BJ (cell line): Measurements from ENCODE around the gene PGBD5. TPM values are rescaled to one million over a fixed set of nuclear protein-coding genes. Genes with fewer than 3 reads are reported as not detected.
A peak's percentile ranks its signal among the peaks of the same experiment; 100 is the strongest.

Experiments
- CTCF ChIA-PET: fragments of 350-600 bp; formaldehyde crosslinking; extraction: SDS; loops from one replicate; lab custom pipeline; 2021; ENCODE audit warnings: antibody characterized with exemption, inconsistent platforms; lab: Yijun Ruan, JAX
- POLR2A ChIA-PET: fragments of 300-600 bp; sonication (Branson Sonifier 250); formaldehyde crosslinking; extraction: SDS; loops from one replicate; lab custom pipeline; 2021; ENCODE audit warnings: antibody characterized with exemption; lab: Charles Lee
- DNase-seq: peaks from one replicate; pipeline ENCODE4 v3.0.0-alpha.2; 2011; ENCODE audit warnings: low read depth
- H3K27me3 ChIP-seq: 2 replicates; pipeline ENCODE4 v1.6.0; 2011; ENCODE audit warnings: low read length; ENCODE audit not compliant: control insufficient read depth, insufficient read depth
- H3K36me3 ChIP-seq: 2 replicates; pipeline ENCODE4 v1.5.1; 2011; ENCODE audit warnings: low read length; ENCODE audit not compliant: control insufficient read depth, insufficient read depth
- H3K4me3 ChIP-seq: 2 replicates; pipeline ENCODE4 v1.5.1; 2011; ENCODE audit warnings: low read depth, mild to moderate bottlenecking, control low read depth, low read length
- polyA plus RNA-seq: library from polyadenylated mRNA; depleted of rRNA; stranded (reverse); fragments of >200 nt; gene quantifications from 2 replicates; pipeline ENCODE4 v1.2.3, GENCODE V29; 2011
- TF ChIP-seq, protein P1 (sequence below): IDR thresholded peaks from 2 replicates; pipeline ENCODE4 v1.5.1; 2011; ENCODE audit warnings: low read depth, mild to moderate bottlenecking, control low read depth, inconsistent platforms, low read length, moderate library complexity; ENCODE audit not compliant: insufficient read depth

Gene PGBD5
- polyA plus RNA-seq, 1 experiment = 0.07 TPM

DNA sequence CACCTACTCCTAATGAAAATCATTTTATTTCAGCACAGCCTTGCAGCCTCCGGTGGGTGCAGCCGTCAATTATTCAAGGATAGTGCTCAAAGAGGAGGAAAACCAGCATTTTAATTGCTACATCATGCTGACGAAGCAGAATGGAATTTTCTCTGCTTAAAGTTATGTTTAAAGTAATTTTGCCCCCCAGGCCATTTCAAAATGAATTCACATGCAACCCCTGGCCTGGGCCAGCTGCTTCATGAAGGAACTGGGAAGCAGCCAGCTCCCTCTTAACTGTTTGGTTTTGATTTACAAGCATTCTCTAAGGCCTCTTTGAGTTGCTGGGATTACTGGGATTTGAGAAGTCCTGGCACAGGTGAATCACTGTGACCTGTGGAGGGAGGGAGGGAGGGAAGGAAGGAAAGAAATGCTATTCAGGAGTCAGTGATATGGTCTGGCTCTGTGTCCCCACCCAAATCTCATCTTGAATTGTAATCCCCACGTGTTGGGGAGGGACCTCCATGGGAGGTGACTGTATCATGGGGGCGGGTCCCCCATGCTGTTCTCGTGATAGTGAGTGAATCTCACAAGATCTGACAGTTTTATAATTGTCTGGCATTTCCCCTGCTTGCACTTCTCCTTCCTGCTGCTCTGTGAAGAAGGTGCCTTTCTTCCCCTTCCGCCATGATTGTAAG lies 66.0 kb downstream of the PGBD5 start:
- ChIA-PET POLR2A (no interaction called here), CTCF (no interaction called here)
- no peaks in the 10 kb centered on the region for H3K27me3 ChIP-seq
- no peaks in the 10 kb centered on the region for H3K36me3 ChIP-seq
- no peak overlapping the region for H3K4me3 ChIP-seq
- peak; percentile 58 for DNase-seq
- TF ChIP-seq, protein P1, sequence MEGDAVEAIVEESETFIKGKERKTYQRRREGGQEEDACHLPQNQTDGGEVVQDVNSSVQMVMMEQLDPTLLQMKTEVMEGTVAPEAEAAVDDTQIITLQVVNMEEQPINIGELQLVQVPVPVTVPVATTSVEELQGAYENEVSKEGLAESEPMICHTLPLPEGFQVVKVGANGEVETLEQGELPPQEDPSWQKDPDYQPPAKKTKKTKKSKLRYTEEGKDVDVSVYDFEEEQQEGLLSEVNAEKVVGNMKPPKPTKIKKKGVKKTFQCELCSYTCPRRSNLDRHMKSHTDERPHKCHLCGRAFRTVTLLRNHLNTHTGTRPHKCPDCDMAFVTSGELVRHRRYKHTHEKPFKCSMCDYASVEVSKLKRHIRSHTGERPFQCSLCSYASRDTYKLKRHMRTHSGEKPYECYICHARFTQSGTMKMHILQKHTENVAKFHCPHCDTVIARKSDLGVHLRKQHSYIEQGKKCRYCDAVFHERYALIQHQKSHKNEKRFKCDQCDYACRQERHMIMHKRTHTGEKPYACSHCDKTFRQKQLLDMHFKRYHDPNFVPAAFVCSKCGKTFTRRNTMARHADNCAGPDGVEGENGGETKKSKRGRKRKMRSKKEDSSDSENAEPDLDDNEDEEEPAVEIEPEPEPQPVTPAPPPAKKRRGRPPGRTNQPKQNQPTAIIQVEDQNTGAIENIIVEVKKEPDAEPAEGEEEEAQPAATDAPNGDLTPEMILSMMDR = no peak

DNA sequence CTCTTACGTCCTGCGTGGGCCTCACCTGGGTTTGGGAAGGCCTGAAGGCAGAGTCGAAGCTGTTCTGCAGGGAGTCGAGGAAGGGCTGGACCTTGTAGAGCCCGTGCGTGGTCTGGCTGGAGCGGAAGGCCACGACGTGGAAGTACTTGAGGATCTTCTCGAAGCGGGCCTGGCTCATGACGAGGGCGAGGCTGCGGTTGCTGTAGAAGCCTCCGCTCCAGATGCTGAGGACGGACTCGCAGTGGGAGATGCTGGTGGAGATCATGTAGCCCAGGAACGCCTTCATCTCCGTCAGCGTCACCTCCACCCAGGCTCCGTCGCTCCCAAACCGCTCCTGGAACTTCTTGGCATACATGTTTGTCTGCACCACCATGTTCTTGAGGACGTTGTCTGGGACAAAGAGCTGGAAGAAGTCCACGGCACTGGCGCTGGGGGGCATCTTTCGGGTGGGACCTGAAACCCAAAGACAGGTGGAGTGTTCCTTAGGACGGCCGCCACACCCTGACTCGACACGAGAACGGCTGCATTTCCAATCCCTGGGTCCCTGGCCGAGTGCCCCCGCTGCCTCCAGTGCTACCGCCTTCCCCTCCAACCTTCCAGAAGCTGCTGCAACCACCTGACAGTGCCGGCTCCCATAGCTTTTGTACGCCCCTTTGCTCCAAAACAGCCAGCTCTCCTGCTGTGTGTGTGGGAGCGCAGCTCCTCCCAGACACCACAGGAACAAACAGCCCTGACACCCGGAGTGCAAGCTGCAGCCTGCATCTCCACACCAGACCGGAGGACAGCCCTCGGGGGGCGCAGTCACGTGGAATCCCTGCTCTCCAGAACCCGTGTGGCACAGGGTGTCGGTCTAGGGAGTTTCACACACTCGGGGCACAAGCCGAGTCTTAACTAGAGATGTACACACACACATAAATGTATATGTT lies 69.0 kb downstream of the PGBD5 start:
- H3K36me3 ChIP-seq = no peaks in the 10 kb centered on the region
- TF ChIP-seq, protein P1 = no peak
- no peaks in the 10 kb centered on the region for H3K27me3 ChIP-seq
- POLR2A ChIA-PET = interaction anchor here (0.7 kb wide), 1 partner anchor 11 kb away, joined by 3 read pairs; no protein-coding TSS in a partner anchor
- no peak for DNase-seq
- H3K4me3 ChIP-seq = no peak overlapping the region
- CTCF ChIA-PET = no interaction called here

DNA sequence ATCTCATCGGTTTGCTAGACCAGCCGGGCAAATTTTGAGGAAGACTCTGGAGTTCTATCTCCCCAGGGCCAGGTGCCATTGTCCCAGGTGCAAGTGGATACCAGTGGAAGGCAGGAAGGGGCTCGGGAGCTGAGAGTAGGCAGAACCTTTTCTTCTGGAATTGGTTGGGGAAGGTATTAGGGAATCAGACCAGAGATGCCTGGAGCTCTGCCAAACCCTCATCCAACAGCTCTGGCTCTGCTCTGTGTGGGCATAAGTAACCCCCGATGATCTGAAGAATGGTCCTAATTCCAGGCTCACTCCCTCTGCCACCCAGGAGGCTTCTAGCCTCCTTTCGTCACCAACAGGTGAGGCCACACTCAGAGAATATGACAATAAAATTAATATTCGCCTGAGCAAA lies 69.9 kb downstream of the PGBD5 start:
- DNase-seq = no peak
- Histone ChIP-seq H3K4me3 (no peak overlapping the region), H3K27me3 (no peaks in the 10 kb centered on the region), H3K36me3 (no peaks in the 10 kb centered on the region)
- ChIA-PET POLR2A (interaction anchor here (0.7 kb wide), 1 partner anchor 10 kb away, joined by 3 read pairs; no protein-coding TSS in a partner anchor), CTCF (no interaction called here)
- TF ChIP-seq, protein P1 = no peak

DNA sequence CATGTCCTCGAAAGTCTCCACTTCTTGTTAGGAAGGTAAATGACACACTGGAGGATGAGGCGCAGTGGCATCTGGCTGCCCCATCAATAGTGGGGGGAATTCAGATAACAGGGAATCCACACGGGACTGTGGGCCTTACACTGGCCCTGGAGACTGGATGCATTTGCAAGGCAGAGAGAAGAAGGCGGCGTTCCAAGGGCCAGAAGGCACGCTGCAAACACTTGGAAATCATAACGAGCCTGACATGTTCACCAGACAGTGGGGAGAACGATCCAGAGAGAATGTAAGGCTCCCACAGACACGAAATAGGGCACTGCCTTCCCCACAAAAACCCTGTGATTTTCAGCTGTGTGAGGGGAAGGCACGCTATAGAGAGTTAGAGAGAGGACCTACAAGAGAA lies 70.5 kb downstream of the PGBD5 start:
- ChIA-PET CTCF (no interaction called here), POLR2A (no interaction called here)
- no peak for DNase-seq
- no peaks in the 10 kb centered on the region for H3K27me3 ChIP-seq
- no peak overlapping the region for H3K4me3 ChIP-seq
- H3K36me3 ChIP-seq = no peaks in the 10 kb centered on the region
- TF ChIP-seq, protein P1 = no peak

DNA sequence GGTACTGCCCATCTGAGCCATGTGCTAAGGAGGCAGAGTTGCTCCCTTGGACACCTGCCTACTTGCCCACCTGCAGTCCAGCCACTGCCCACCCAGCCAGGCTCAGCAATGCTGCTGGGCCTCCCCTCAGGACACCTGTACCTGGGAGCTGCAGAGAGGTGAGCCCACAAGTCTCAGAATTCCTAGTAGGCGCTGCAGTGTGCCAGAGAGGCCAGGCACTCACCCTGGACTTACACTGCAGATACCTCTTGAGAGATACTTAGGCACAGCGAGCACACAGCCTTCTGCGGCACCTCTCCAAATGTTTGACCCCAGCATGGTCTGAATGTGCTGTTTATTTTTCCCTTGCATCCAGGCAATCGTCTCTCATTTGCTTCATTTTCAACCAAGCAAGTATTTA lies 71.0 kb downstream of the PGBD5 start:
- TF ChIP-seq, protein P1 = no peak
- ChIA-PET CTCF (no interaction called here), POLR2A (no interaction called here)
- DNase-seq = no peak
- Histone ChIP-seq H3K36me3 (no peaks in the 10 kb centered on the region), H3K27me3 (no peaks in the 10 kb centered on the region), H3K4me3 (no peak overlapping the region)
